A549 (cell line): Measurements from ENCODE around the gene NTNG1.

Experiments used
- BCL3 ChIP-seq: fragments of >200 bp; sonication (Bioruptor Twin); formaldehyde crosslinking; IDR thresholded peaks from 3 replicates; pipeline ENCODE4 v1.6.1; 2016
- CEBPB ChIP-seq, 2 experiments: fragments of >200 bp in 1 of 2; sonication (Bioruptor Twin) in 1 of 2; formaldehyde crosslinking in 1 of 2; IDR thresholded peaks; 2 replicates each; pipeline ENCODE4 v1.6.1; 2012 to 2016
- EHMT2 ChIP-seq: fragments of 200-600 bp; sonication (generic); IDR thresholded peaks from 2 replicates; pipeline ENCODE4 v1.6.1; 2016; ENCODE audit warnings: antibody characterized with exemption, low read depth, mild to moderate bottlenecking, moderate library complexity
- EP300 ChIP-seq, 2 experiments: fragments of >200 bp; sonication (Bioruptor Twin); formaldehyde crosslinking; IDR thresholded peaks; 2 replicates in 1 of 2; 3 replicates in 1 of 2; pipeline ENCODE4 v1.6.1; 2016 to 2017
- FOSL2 ChIP-seq, 2 experiments: fragments of 450-650 bp in 1 of 2; fragments of >200 bp in 1 of 2; sonication (Bioruptor Twin) in 1 of 2; formaldehyde crosslinking; IDR thresholded peaks; 2 replicates each; pipeline versions ENCODE4 v1.5.0 to v1.6.1; 2016 to 2020; ENCODE audit warnings: mild to moderate bottlenecking in 1 of 2, moderate library complexity in 1 of 2
- JUN ChIP-seq, 2 experiments: fragments of >200 bp; sonication (Bioruptor Twin); formaldehyde crosslinking; IDR thresholded peaks; 2 replicates in 1 of 2; 3 replicates in 1 of 2; pipeline ENCODE4 v1.6.1; 2016 to 2017
- MAZ ChIP-seq: fragments of 150-350 bp; IDR thresholded peaks from 2 replicates; pipeline ENCODE4 v1.6.1; 2014; ENCODE audit warnings: antibody characterized with exemption, low read depth, low read length, borderline replicate concordance
- MYC ChIP-seq: IDR thresholded peaks from 2 replicates; pipeline ENCODE4 v1.6.1; 2012; ENCODE audit warnings: mild to moderate bottlenecking, inconsistent platforms, low read length, improper control_type of control experiment, borderline replicate concordance
- POLR2A ChIP-seq: IDR thresholded peaks from 2 replicates; pipeline ENCODE4 v1.6.1; 2012; ENCODE audit warnings: mild to moderate bottlenecking, low read length
- TF ChIP-seq, protein P1 (sequence below): fragments of >200 bp; sonication (Bioruptor Twin); formaldehyde crosslinking; IDR thresholded peaks from 3 replicates; pipeline ENCODE4 v1.5.1; 2016
- TF ChIP-seq, protein P2 (sequence below): fragments of 200-600 bp; sonication (generic); IDR thresholded peaks from 2 replicates; pipeline ENCODE4 v1.6.1; 2016; ENCODE audit warnings: antibody characterized with exemption, mild to moderate bottlenecking, moderate library complexity

GRCh38 chr1:107344268-107344760, 203.5 kb downstream of the NTNG1 start:
- TF ChIP-seq MAZ (no peak), POLR2A (no peak), JUN (IDR thresholded peaks at IDR 0.05) (no peak), FOSL2 (IDR thresholded peaks at IDR 0.05) (no peak), FOSL2 (CRISPR knock-in tag; IDR thresholded peaks at IDR 0.05) (no peak), MYC (no peak), EP300 (IDR thresholded peaks at IDR 0.05) (no peak), BCL3 (no peak), CEBPB (IDR thresholded peaks at IDR 0.05) (no peak), EHMT2 (no peak)
- TF ChIP-seq, protein P1, sequence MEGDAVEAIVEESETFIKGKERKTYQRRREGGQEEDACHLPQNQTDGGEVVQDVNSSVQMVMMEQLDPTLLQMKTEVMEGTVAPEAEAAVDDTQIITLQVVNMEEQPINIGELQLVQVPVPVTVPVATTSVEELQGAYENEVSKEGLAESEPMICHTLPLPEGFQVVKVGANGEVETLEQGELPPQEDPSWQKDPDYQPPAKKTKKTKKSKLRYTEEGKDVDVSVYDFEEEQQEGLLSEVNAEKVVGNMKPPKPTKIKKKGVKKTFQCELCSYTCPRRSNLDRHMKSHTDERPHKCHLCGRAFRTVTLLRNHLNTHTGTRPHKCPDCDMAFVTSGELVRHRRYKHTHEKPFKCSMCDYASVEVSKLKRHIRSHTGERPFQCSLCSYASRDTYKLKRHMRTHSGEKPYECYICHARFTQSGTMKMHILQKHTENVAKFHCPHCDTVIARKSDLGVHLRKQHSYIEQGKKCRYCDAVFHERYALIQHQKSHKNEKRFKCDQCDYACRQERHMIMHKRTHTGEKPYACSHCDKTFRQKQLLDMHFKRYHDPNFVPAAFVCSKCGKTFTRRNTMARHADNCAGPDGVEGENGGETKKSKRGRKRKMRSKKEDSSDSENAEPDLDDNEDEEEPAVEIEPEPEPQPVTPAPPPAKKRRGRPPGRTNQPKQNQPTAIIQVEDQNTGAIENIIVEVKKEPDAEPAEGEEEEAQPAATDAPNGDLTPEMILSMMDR, result no peak
- TF ChIP-seq, protein P2, sequence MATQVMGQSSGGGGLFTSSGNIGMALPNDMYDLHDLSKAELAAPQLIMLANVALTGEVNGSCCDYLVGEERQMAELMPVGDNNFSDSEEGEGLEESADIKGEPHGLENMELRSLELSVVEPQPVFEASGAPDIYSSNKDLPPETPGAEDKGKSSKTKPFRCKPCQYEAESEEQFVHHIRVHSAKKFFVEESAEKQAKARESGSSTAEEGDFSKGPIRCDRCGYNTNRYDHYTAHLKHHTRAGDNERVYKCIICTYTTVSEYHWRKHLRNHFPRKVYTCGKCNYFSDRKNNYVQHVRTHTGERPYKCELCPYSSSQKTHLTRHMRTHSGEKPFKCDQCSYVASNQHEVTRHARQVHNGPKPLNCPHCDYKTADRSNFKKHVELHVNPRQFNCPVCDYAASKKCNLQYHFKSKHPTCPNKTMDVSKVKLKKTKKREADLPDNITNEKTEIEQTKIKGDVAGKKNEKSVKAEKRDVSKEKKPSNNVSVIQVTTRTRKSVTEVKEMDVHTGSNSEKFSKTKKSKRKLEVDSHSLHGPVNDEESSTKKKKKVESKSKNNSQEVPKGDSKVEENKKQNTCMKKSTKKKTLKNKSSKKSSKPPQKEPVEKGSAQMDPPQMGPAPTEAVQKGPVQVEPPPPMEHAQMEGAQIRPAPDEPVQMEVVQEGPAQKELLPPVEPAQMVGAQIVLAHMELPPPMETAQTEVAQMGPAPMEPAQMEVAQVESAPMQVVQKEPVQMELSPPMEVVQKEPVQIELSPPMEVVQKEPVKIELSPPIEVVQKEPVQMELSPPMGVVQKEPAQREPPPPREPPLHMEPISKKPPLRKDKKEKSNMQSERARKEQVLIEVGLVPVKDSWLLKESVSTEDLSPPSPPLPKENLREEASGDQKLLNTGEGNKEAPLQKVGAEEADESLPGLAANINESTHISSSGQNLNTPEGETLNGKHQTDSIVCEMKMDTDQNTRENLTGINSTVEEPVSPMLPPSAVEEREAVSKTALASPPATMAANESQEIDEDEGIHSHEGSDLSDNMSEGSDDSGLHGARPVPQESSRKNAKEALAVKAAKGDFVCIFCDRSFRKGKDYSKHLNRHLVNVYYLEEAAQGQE, result no peak
